ENCODE data around the gene LRRC1. TPM values are rescaled to one million over a fixed set of nuclear protein-coding genes. Genes with fewer than 3 reads are reported as not detected.

LRRC1 gene
- total RNA-seq, 1 experiment from 2014 or later, result 10.3 TPM

- Histone ChIP-seq H2BK120ac (ENCODE audit: low read depth, low read length, poor library complexity, severe bottlenecking) (no peak overlapping the region), H2AFZ (ENCODE audit: low read length) (no peak overlapping the region), H2BK12ac (ENCODE audit: insufficient read length, low read depth, low read length) (no peak overlapping the region), H3K23me2 (ENCODE audit: insufficient read length, low read depth, low read length, poor library complexity, severe bottlenecking) (no peaks in the 10 kb centered on the region), H3K79me1 (ENCODE audit: insufficient read depth, low read depth, low read length, poor library complexity, severe bottlenecking) (peaks cover 6% of the 10 kb centered on the region), H3K9me3 (ENCODE audit: control insufficient read depth, low read depth, low read length) (no peaks in the 10 kb centered on the region), H3K27me3 (ENCODE audit: insufficient read depth, low read length) (no peaks in the 10 kb centered on the region), H4K91ac (ENCODE audit: insufficient read length, low read depth, low read length) (no peak overlapping the region), H2BK20ac (ENCODE audit: low read depth, low read length, poor library complexity, severe bottlenecking) (no peak overlapping the region), H3K27ac (ENCODE audit: insufficient read length, low read depth, low read length) (no peak overlapping the region), H2BK5ac (ENCODE audit: insufficient read length, low read length) (no peak overlapping the region), H4K8ac (replicated peaks; ENCODE audit: insufficient read length, low read depth, low read length) (no peak overlapping the region), H4K5ac (ENCODE audit: insufficient read length, low read depth, low read length) (no peak overlapping the region), H3K79me2 (ENCODE audit: insufficient read depth, low read length) (no peaks in the 10 kb centered on the region), H3K14ac (ENCODE audit: insufficient read depth, low read length) (no peak overlapping the region), H3K4me2 (ENCODE audit: insufficient read depth, insufficient read length, low read length) (no peak overlapping the region), H3T11ph (ENCODE audit: low read length) (no peak overlapping the region), H4K20me1 (ENCODE audit: control insufficient read depth, insufficient read depth, insufficient read length) (no peaks in the 10 kb centered on the region), H2AK5ac (ENCODE audit: insufficient read length, low read length) (no peak overlapping the region), H3K56ac (ENCODE audit: insufficient read length, low read depth, low read length) (no peak overlapping the region), H3K23ac (ENCODE audit: insufficient read length, low read depth, low read length) (no peak overlapping the region), H3K18ac (ENCODE audit: insufficient read length, low read depth, low read length) (no peak overlapping the region), H2BK15ac (ENCODE audit: low read depth, low read length) (no peak overlapping the region), H3K4ac (ENCODE audit: low read depth, low read length) (no peak overlapping the region), H3K9ac (ENCODE audit: extremely low read depth, insufficient read length, low read length) (no peak overlapping the region), H3K4me1 (ENCODE audit: insufficient read depth, low read length) (no peaks in the 10 kb centered on the region)
- TF ChIP-seq CTCF (conservative IDR thresholded peaks at IDR 0.05), result 0 out of 3 replicates have a peak, but pooled peaks have one; percentile 11
- Mint-ChIP-seq H3K36me3 (ENCODE audit: insufficient read depth in 1 of 3, low read depth in 3 of 3) (no peaks in the 10 kb centered on the region), H3K4me3 (no peak overlapping the region), H3K27ac (no peak overlapping the region), H3K27me3 (ENCODE audit: low read depth) (no peaks in the 10 kb centered on the region), H3K4me1 (peaks cover 8 to 11% of the 10 kb centered on the region in 2 experiments), H3K9me3 (no peaks in the 10 kb centered on the region)
- no peak for DNase-seq
- no CpG with 5 or more reads among the region's 7 CpGs for WGBS (ENCODE audit: extremely low coverage, insufficient read length, low lambda C conversion rate)
Observed at GRCh38 chr6:53862662-53863462, 68.1 kb downstream of the LRRC1 start.

Measured in H9 (cell line).